DOHH2 (cell line): ENCODE measurements around the gene PDZK1IP1.

Experiments used
- CTCF ChIP-seq: fragments of 200-600 bp; sonication (generic); IDR thresholded peaks from one replicate; pipeline ENCODE4 v1.5.1; 2014; ENCODE audit warnings: antibody characterized with exemption, mild to moderate bottlenecking, low read depth, low read length; ENCODE audit not compliant: poor library complexity, severe bottlenecking
- EZH2phosphoT487 ChIP-seq: fragments of 200-600 bp; sonication (generic); IDR thresholded peaks from 2 replicates; pipeline ENCODE4 v1.6.1; 2017; ENCODE audit warnings: borderline replicate concordance, mild to moderate bottlenecking, antibody characterized with exemption, low read length, moderate library complexity, mixed read lengths

GRCh38 chr1:47189844-47190508 is at the start of gene PDZK1IP1:
- TF ChIP-seq CTCF (no peak), EZH2phosphoT487 (no peak)
